GM12878 (cell line): ENCODE data around the gene KDM4C. TPM values are rescaled to one million over a fixed set of nuclear protein-coding genes. Genes with fewer than 3 reads are reported as not detected.

Source experiments
- ATAC-seq: fragments of 200-7000 bp; cut with Tn5 transposase; 3 replicates; pipeline ENCODE4 v1.9.1; 2020; ENCODE audit warnings: mild to moderate bottlenecking, moderate library complexity
- BruUV-seq: library from RNA; stranded (reverse); fragments of 400-500 nt; replicated peaks from 2 replicates; lab custom pipeline; 2021; lab: Mats Ljungman, UMichigan
- CTCF ChIA-PET: fragments of 300-600 bp; sonication (Branson Sonifier 250); formaldehyde crosslinking; extraction: SDS; loops from one replicate; lab custom pipeline; 2021; ENCODE audit warnings: inconsistent platforms; lab: Yijun Ruan, JAX
- POLR2A ChIA-PET: fragments of 350-600 bp; formaldehyde crosslinking; extraction: SDS; loops from one replicate; lab custom pipeline; 2021; ENCODE audit warnings: inconsistent platforms; lab: Charles Lee
- RAD21 ChIA-PET: fragments of 300-600 bp; sonication (Branson Sonifier 250); formaldehyde crosslinking; loops from one replicate; lab custom pipeline; 2023; ENCODE audit warnings: antibody characterized with exemption; ENCODE audit not compliant: unreplicated experiment; lab: Charles Lee
- SMC1A ChIA-PET: fragments of 300-600 bp; sonication (Branson Sonifier 250); formaldehyde crosslinking; loops from one replicate; lab custom pipeline; 2023; ENCODE audit not compliant: unreplicated experiment, uncharacterized antibody; lab: Charles Lee
- DNase-seq: peaks from one replicate; pipeline ENCODE4 v3.0.0-alpha.2; 2011; ENCODE audit warnings: low read depth, low spot score
- FAIRE-seq: peaks from 3 replicates; lab custom pipeline; 2011; peaks lifted over from hg19 to GRCh38; lab: Jason Lieb, UNC
- H2AFZ ChIP-seq: 2 replicates; pipeline ENCODE4 v1.6.0; 2011; ENCODE audit warnings: low read depth, low read length, control low read depth; ENCODE audit not compliant: control insufficient read depth
- H3K27ac ChIP-seq: 2 replicates; pipeline ENCODE4 v1.5.1; 2011; ENCODE audit warnings: control low read depth; ENCODE audit not compliant: control insufficient read depth, insufficient read depth
- H3K27me3 ChIP-seq, 2 experiments: replicated peaks in 1 of 2; 2 replicates each; pipeline versions ENCODE4 v1.6.0 to v1.6.1; 2011; ENCODE audit warnings: low read length in 1 of 2; ENCODE audit not compliant: control insufficient read depth in 2 of 2, insufficient read depth in 2 of 2
- H3K36me3 ChIP-seq, 2 experiments: 2 replicates each; pipeline ENCODE4 v1.5.1; 2011; ENCODE audit warnings: low read length in 1 of 2; ENCODE audit not compliant: control insufficient read depth in 2 of 2, insufficient read depth in 2 of 2
- H3K4me1 ChIP-seq: 2 replicates; pipeline ENCODE4 v1.6.1; 2011; ENCODE audit warnings: mild to moderate bottlenecking, low read length, moderate library complexity, mixed read lengths; ENCODE audit not compliant: control insufficient read depth, insufficient read depth
- H3K4me2 ChIP-seq: 2 replicates; pipeline ENCODE4 v1.6.0; 2011; ENCODE audit warnings: control low read depth; ENCODE audit not compliant: control insufficient read depth, insufficient read depth
- H3K4me3 ChIP-seq: fragments of 200-600 bp; sonication (generic); 2 replicates; pipeline ENCODE4 v1.5.1; 2016
- H3K79me2 ChIP-seq: 2 replicates; pipeline ENCODE4 v1.6.0; 2011; ENCODE audit warnings: low read length; ENCODE audit not compliant: control insufficient read depth, insufficient read depth
- H3K9ac ChIP-seq: 2 replicates; pipeline ENCODE4 v1.8.0; 2011; ENCODE audit warnings: low read length, control low read depth, mixed read lengths; ENCODE audit not compliant: control insufficient read depth, insufficient read depth
- H3K9me3 ChIP-seq: replicated peaks from 3 replicates; pipeline ENCODE4 v1.5.1; 2011; ENCODE audit warnings: mild to moderate bottlenecking, low read length; ENCODE audit not compliant: control insufficient read depth, insufficient read depth
- H4K20me1 ChIP-seq: 2 replicates; pipeline ENCODE4 v1.6.0; 2011; ENCODE audit not compliant: control insufficient read depth, insufficient read depth
- CHD1 ChIP-seq: IDR thresholded peaks from 2 replicates; pipeline ENCODE4 v1.6.1; 2012; ENCODE audit warnings: low read depth, low read length, improper control_type of control experiment
- FOS ChIP-seq: IDR thresholded peaks from 3 replicates; pipeline ENCODE4 v1.6.1; 2011; ENCODE audit warnings: borderline replicate concordance; ENCODE audit not compliant: insufficient read length; ENCODE audit errors: extremely low read depth
- KAT2A ChIP-seq: conservative IDR thresholded peaks from 2 replicates; pipeline ENCODE4 v1.6.1; 2011; ENCODE audit warnings: low read depth, low read length; ENCODE audit not compliant: control insufficient read depth
- MLLT1 ChIP-seq: fragments of 450-650 bp; IDR thresholded peaks from 2 replicates; pipeline ENCODE4 v1.6.1; 2016; ENCODE audit warnings: mild to moderate bottlenecking
- MYB ChIP-seq: fragments of 150-350 bp; IDR thresholded peaks from 2 replicates; pipeline ENCODE4 v1.6.1; 2014; ENCODE audit warnings: mild to moderate bottlenecking, low read depth, low read length, borderline replicate concordance
- POU2F2 ChIP-seq: IDR thresholded peaks from 3 replicates; pipeline ENCODE4 v1.6.1; 2011; ENCODE audit warnings: low read depth, mild to moderate bottlenecking, low read length, borderline replicate concordance
- RB1 ChIP-seq: fragments of 450-650 bp; formaldehyde crosslinking; IDR thresholded peaks from 2 replicates; pipeline ENCODE4 v1.6.1; 2017; ENCODE audit warnings: mild to moderate bottlenecking, borderline replicate concordance
- SUPT20H ChIP-seq: IDR thresholded peaks from 2 replicates; pipeline ENCODE4 v1.6.1; 2011; ENCODE audit warnings: low read depth, mild to moderate bottlenecking, low read length, moderate library complexity, borderline replicate concordance; ENCODE audit not compliant: control insufficient read depth
- TCF3 ChIP-seq: IDR thresholded peaks from 2 replicates; pipeline ENCODE4 v1.6.1; 2012; ENCODE audit warnings: low read depth, mild to moderate bottlenecking, low read length, borderline replicate concordance; ENCODE audit not compliant: insufficient read depth
- WRNIP1 ChIP-seq: IDR thresholded peaks from 2 replicates; pipeline ENCODE4 v1.6.1; 2011; ENCODE audit warnings: low read depth, low read length, improper control_type of control experiment, borderline replicate concordance
- ZNF207 ChIP-seq: fragments of 450-650 bp; IDR thresholded peaks from 2 replicates; pipeline ENCODE4 v1.6.1; 2014; ENCODE audit warnings: antibody characterized with exemption, mild to moderate bottlenecking, borderline replicate concordance
- ZNF592 ChIP-seq: fragments of 450-650 bp; IDR thresholded peaks from 2 replicates; pipeline ENCODE4 v1.6.1; 2017; ENCODE audit warnings: mild to moderate bottlenecking, moderate library complexity
- WGBS: methylation state at CpG from one replicate; pipeline ENCODE4 v1.1.6; 2016; ENCODE audit warnings: low lambda C conversion rate; ENCODE audit not compliant: insufficient replicate concordance, insufficient coverage; ENCODE audit errors: missing lambda C conversion rate; 5-methylcytosine and 5-hydroxymethylcytosine counted together
- in situ Hi-C: fragments of 300-500 bp; cut with MboI; formaldehyde crosslinking; loops from 9 replicates; pipeline ENCODE4 v1.14.3; 2018; ENCODE audit warnings: mixed read lengths
- intact Hi-C: fragments of 100-400 bp; cut with micrococcal nuclease; formaldehyde crosslinking; loops from one replicate; pipeline ENCODE4 v1.14.2; 2022; ENCODE audit not compliant: unreplicated experiment
- polyA plus RNA-seq, 11 experiments: library from polyadenylated mRNA; depleted of rRNA in 4 of 11; unstranded in 6 of 11; stranded (reverse) in 5 of 11; fragments of >200 nt; fragmentation: Nextera tagmentation in 4 of 11; fragmentation: Illumina TruSeq in 1 of 11; extraction: Ambion mirVana in 4 of 11; extraction: Trizol in 1 of 11; gene quantifications; 1 replicate in 1 of 11; 2 replicates in 10 of 11; pipeline versions ENCODE4 v1.2.1 to v1.2.3, GENCODE V29; 2011 to 2016; ENCODE audit warnings: inconsistent platforms in 2 of 11, missing spikeins in 2 of 11, low read depth in 1 of 11
- total RNA-seq, 4 experiments: library from RNA; depleted of rRNA in 3 of 4; stranded (reverse); fragments of >200 nt in 3 of 4; fragmentation: Illumina TruSeq in 1 of 4; extraction: Trizol in 1 of 4; gene quantifications; 2 replicates each; pipeline versions ENCODE4 v1.2.1 to v1.2.3, GENCODE V29; 2013 to 2021

The KDM4C gene
- total and polyA plus RNA-seq, 10 of the 15 experiments (the other 5 are each of a cell fraction or from before 2014, with no cell fraction given) = 6.8 to 41.2 (median 20.1) TPM

- H3K9me3 ChIP-seq = no peaks in the 10 kb centered on the region; the same call in 2 of the 3 replicates
- no peaks in the 10 kb centered on the region for H3K27me3 ChIP-seq
- H3K27ac ChIP-seq = no peak overlapping the region
- no peak for TF ChIP-seq POU2F2
- TF ChIP-seq SUPT20H = no peak
- no peak for TF ChIP-seq KAT2A
- TF ChIP-seq ZNF207 = no peak
- TF ChIP-seq TCF3 = no peak
- no peak for TF ChIP-seq WRNIP1
- no TSS peak for BruUV-seq
- no peaks in the 10 kb centered on the region for H4K20me1 ChIP-seq
- H3K4me2 ChIP-seq = no peak overlapping the region
- no peak overlapping the region for H2AFZ ChIP-seq
- FAIRE-seq = no peak
- peaks cover 0 to 16% of the 10 kb centered on the region in 2 experiments; a peak in 1 of 4 replicates for H3K36me3 ChIP-seq
- ChIA-PET CTCF (no interaction called here), RAD21 (no interaction called here), POLR2A (no interaction called here), SMC1A (no interaction called here)
- intact Hi-C loops = no loop called here
- no peak for ATAC-seq
- WGBS = 78% methylated on average over 2 of the region's 2 CpGs
- in situ Hi-C loops = no loop called here
- no peak overlapping the region for H3K9ac ChIP-seq
- no peak overlapping the region for H3K4me3 ChIP-seq
- no peaks in the 10 kb centered on the region for H3K79me2 ChIP-seq
- DNase-seq = no peak
- no peaks in the 10 kb centered on the region for H3K4me1 ChIP-seq
Observed at GRCh38 chr9:6999794-7000193, 242.0 kb downstream of the KDM4C start.

- H3K9me3 ChIP-seq = no peaks in the 10 kb centered on the region; the same call in 2 of the 3 replicates
- no peaks in the 10 kb centered on the region for H4K20me1 ChIP-seq
- ChIA-PET SMC1A (interaction anchor here (0.6 to 1.4 kb wide), 3 partner anchors 10 to 297 kb away, joined by 3 read pairs; no protein-coding TSS in a partner anchor), CTCF (interaction anchor here (0.7 kb wide), 1 partner anchor 116 kb away, joined by 3 read pairs; no protein-coding TSS in a partner anchor), RAD21 (no interaction called here), POLR2A (no interaction called here)
- in situ Hi-C loops (no loop called here), intact Hi-C loops (no loop called here)
- peaks cover 0 to 9% of the 10 kb centered on the region in 2 experiments; a peak in 1 of 4 replicates for H3K36me3 ChIP-seq
- ATAC-seq (no peak), FAIRE-seq (no peak), DNase-seq (no peak)
- H3K27me3 ChIP-seq = no peaks in the 10 kb centered on the region
- no peaks in the 10 kb centered on the region for H3K4me1 ChIP-seq
- no peaks in the 10 kb centered on the region for H3K79me2 ChIP-seq
- no TSS peak for BruUV-seq
- no peak overlapping the region for H3K27ac ChIP-seq
- no peak overlapping the region for H3K4me3 ChIP-seq
- no peak overlapping the region for H2AFZ ChIP-seq
- H3K4me2 ChIP-seq = no peak overlapping the region
- WGBS = 94% methylated on average over 1 of the region's 1 CpG
- H3K9ac ChIP-seq = no peak overlapping the region
- TF ChIP-seq CHD1 (no peak), ZNF592 (no peak), MLLT1 (no peak), FOS (no peak), MYB (no peak), RB1 (no peak)
Observed at GRCh38 chr9:7001571-7001970, 243.8 kb downstream of the KDM4C start.
